ENCODE data around the gene ADAMTS18.
A peak's percentile ranks its signal among the peaks of the same experiment; 100 is the strongest.

Gene ADAMTS18

GRCh38 chr16:77327717-77328116 lies 107.1 kb downstream of the ADAMTS18 start:
- DNase-seq (ENCODE audit: low read depth, low spot score) = no peak

- no peak for DNase-seq (ENCODE audit: low read depth, low spot score)
Measured at GRCh38 chr16:77324729-77325128, 110.1 kb downstream of the ADAMTS18 start.

- DNase-seq (ENCODE audit: low read depth, low spot score) = no peak
Measured at GRCh38 chr16:77323695-77324094, 111.1 kb downstream of the ADAMTS18 start.

- no peak for DNase-seq (ENCODE audit: low read depth, low spot score)
Measured at GRCh38 chr16:77322757-77323156, 112.1 kb downstream of the ADAMTS18 start.

- DNase-seq (ENCODE audit: low read depth, low spot score) = no peak
Measured at GRCh38 chr16:77317059-77317458, 117.8 kb downstream of the ADAMTS18 start.

GRCh38 chr16:77310877-77311276 lies 124.0 kb downstream of the ADAMTS18 start:
- no peak for DNase-seq (ENCODE audit: low read depth, low spot score)

- DNase-seq (ENCODE audit: low read depth, low spot score) = no peak
Measured at GRCh38 chr16:77308163-77308561, 126.7 kb downstream of the ADAMTS18 start.

GRCh38 chr16:77307426-77308162 lies 127.2 kb downstream of the ADAMTS18 start:
- no peak for DNase-seq (ENCODE audit: low read depth, low spot score)

GRCh38 chr16:77306075-77306474 lies 128.8 kb downstream of the ADAMTS18 start:
- DNase-seq (ENCODE audit: low read depth, low spot score) = no peak

- no peak for DNase-seq (ENCODE audit: low read depth, low spot score)
Measured at GRCh38 chr16:77304877-77305276, 130.0 kb downstream of the ADAMTS18 start.

- no peak for DNase-seq (ENCODE audit: low read depth, low spot score)
Measured at GRCh38 chr16:77304134-77304533, 130.7 kb downstream of the ADAMTS18 start.

- no peak for DNase-seq (ENCODE audit: low read depth, low spot score)
Measured at GRCh38 chr16:77302674-77303073, 132.2 kb downstream of the ADAMTS18 start.

- DNase-seq (ENCODE audit: low read depth, low spot score) = no peak
Measured at GRCh38 chr16:77302249-77302648, 132.6 kb downstream of the ADAMTS18 start.

- no peak for DNase-seq (ENCODE audit: low read depth, low spot score)
Measured at GRCh38 chr16:77300256-77300655, 134.6 kb downstream of the ADAMTS18 start.

- no peak for DNase-seq (ENCODE audit: low read depth, low spot score)
Measured at GRCh38 chr16:77299395-77299794, 135.4 kb downstream of the ADAMTS18 start.

GRCh38 chr16:77298418-77299360 lies 136.1 kb downstream of the ADAMTS18 start:
- DNase-seq (ENCODE audit: low read depth, low spot score) = peak; percentile 67

- DNase-seq (ENCODE audit: low read depth, low spot score) = no peak
Measured at GRCh38 chr16:77297996-77298395, 136.8 kb downstream of the ADAMTS18 start.

- DNase-seq (ENCODE audit: low read depth, low spot score) = no peak
Measured at GRCh38 chr16:77295896-77296295, 138.9 kb downstream of the ADAMTS18 start.

- DNase-seq (ENCODE audit: low read depth, low spot score) = no peak
Measured at GRCh38 chr16:77290451-77291115, 144.3 kb downstream of the ADAMTS18 start.

GRCh38 chr16:77289331-77289809 lies 145.5 kb downstream of the ADAMTS18 start:
- no peak for DNase-seq (ENCODE audit: low read depth, low spot score)

GRCh38 chr16:77288222-77288621 lies 146.6 kb downstream of the ADAMTS18 start:
- no peak for DNase-seq (ENCODE audit: low read depth, low spot score)

GRCh38 chr16:77285676-77286075 lies 149.2 kb downstream of the ADAMTS18 start:
- no peak for DNase-seq (ENCODE audit: low read depth, low spot score)

Data from brain pericyte (primary cell).